Midbrain (tissue), 1 donor: ENCODE results near the gene MYZAP.

Source experiments
- DNase-seq: peaks from one replicate; lab custom pipeline; 2025; lab: John Stamatoyannopoulos, UW

The MYZAP gene

DNA sequence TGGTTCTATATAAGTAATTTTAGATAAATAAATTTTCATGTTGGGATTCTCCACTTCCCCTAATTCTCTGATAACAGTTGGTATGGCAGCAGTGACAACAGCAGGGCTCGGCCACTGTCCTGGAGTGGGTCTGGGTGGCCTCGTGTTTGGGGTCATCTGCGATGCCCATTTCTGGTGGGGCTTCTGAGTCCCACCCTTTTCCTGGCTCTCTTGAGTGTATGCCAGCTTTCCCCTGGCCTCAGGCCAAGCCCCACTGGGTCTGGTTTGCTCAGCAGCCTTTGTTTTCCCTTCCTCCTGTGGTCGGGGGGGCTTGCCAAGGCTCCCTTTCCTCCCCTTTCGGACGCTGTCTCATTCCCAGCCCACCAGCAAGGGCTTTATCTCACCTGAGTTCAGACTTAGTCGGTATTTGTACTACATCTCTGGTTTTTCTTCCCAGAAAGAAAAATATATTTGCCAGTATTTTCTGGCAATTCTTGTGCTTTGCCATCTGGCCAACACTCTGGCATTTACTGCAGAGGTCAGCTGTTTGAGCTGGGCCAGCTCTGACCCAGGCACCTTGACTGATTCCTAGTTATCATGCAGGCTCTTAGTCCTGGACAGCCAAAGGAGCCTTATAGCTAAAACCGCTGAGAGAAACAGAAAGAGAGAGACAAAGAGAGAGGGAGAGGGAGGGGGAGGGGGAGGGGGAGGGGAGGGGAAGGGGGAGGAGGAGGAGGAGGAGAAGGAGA lies 35.2 kb downstream of the MYZAP start:
- no peak for DNase-seq

GRCh38 chr15:57631386-57632110 lies 39.8 kb downstream of the MYZAP start:
- DNase-seq, result no peak

- no peak for DNase-seq
Measured at GRCh38 chr15:57634290-57634689, 42.6 kb downstream of the MYZAP start.

- peak; percentile 6 for DNase-seq
Measured at GRCh38 chr15:57635300-57635909, 43.7 kb downstream of the MYZAP start.

GRCh38 chr15:57637846-57638245 lies 46.1 kb downstream of the MYZAP start:
- no peak for DNase-seq

DNA sequence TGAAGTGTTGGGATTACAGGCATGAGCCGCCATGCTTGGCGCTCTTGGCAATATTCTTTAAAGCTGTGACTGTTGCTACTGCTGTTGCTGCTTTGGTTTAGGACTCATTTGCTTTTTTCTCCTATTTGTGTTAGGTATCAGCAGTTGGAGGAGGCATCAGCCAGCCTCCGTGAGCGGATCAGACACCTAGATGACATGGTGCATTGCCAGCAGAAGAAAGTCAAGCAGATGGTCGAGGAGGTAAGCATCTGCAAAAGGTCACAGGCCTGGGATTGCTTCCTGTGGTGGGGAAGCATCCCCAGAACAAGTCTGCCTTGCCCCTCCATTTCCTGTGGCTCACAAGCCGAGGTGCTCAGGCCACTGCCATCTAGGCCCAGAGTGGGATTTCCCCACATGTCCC lies 47.6 kb downstream of the MYZAP start:
- no peak for DNase-seq

DNA sequence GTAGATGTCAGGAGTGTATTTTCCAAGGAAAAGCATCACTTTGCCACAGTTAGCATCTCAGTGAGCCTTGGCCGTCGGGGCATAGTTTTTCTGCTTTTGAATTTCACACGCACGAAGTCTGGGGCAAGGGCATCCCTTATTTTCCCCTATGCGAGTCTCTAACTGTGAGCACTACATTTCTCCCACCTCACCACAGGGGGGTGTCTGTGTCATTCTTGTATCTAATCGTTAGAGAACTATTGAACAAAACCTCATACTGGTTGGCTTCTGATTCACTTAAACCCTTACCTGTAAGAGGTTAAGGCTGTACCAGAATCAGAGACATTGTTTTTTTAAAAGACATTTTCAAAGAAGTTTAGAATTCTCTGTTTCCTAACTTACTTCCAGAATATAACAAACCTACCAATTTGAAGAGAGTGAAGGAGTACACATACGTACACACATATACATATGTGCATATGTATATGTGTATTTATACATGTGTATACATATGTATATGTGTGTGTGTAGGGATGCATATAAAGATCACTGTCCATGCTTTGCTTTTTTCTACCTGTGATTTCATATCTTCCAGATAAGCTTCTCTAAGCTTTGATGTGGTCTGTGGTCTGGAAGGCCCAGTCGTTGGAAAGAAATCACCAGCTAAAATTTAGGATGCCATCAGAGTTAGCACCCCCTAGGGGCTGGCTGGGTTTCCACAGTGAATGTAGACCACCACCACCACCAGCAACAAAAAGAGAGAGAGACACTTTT lies 49.4 kb downstream of the MYZAP start:
- DNase-seq, result peak; percentile 54

- DNase-seq, result no peak
Measured at GRCh38 chr15:57643826-57644225, 52.1 kb downstream of the MYZAP start.

DNA sequence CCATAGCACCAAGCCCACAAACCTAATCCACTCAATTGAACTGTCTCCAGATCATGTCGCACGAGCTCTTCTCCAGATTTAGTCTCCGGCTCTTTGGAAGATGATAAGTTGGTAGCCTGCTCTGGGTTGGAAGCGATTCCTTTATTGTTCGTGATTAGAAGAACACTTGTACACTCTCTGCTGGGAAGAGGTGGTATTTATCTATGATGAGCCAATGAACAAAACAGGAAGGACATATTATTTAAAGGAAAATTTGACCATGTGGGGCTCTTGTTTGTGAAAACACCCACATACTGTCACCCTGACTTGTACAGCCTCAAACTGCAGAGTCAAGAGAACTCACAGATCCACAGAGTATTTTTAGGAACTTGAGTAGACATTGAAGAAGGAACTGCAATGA lies 54.4 kb downstream of the MYZAP start:
- no peak for DNase-seq

DNA sequence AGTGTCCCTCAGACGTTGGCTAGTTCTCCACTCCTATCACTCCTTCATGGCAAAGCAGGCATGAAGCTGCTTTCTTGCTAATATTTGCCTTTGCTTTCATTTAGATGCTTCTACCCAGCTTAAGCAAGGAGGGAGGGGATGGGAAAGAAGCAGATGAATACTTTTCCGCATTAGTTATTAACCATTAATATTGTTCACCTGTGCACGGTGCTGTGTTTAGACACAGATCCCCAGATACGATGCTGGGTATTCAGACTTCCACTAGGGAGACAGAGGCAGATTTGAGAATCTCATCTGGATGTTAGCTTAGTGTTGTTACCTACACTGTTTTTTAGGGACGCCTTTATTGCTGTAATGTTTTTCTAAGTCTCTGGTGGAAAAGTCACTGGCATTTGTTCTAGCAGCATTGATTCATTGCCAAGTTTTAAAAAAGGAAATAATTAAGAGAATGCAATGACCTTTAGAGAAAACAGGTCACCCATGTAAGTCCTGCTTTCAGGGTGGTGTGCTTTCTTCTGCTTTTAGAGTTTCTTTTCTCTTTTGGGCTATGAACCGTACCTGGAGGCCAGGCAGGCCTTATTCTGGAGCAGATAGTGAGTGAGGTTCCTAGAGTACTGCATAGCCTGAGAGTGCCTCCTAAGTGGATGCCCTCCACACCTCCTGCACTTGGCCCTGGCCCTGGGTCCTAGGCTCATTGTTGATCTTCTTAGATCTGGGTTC lies 55.5 kb downstream of the MYZAP start:
- DNase-seq, result no peak

GRCh38 chr15:57647791-57648130 lies 56.1 kb downstream of the MYZAP start:
- no peak for DNase-seq

DNA sequence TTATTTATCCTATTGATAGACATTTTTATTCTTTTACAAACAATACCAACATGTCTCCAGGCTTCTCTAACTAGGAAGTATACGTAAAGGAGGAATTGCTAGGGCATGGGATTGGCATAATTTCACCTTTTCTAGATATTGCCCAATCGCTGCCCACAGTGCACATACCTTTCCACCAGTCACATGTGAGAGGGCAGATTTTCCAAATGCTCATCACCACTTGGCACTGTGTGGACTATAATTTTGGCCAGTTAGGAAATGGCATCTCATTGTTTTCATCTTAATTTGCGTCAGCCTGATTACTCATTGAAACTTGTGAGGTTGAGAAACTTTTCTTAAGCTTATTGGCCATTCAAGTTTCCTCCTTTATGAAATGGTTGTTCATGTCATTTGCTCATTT lies 57.4 kb downstream of the MYZAP start:
- no peak for DNase-seq

DNA sequence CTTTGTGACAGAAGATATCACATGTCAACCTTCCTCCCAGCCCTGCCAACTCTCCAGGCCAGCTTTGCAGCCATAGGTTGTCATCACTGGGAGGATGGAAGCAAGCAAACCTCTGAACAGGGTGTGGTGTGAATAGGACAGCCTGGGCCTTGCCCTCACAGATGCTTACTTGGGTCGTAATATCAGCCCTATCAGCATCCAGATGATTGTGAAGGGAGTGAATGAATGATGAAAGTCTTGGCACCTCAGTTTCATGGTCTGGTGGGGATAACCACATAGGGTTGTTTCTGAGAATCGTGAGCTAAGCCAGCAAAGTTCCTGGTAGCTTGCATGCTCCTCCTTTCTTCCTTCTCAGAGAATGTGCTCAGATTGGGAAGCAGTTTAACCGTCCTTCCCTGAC lies 59.7 kb downstream of the MYZAP start:
- no peak for DNase-seq

DNA sequence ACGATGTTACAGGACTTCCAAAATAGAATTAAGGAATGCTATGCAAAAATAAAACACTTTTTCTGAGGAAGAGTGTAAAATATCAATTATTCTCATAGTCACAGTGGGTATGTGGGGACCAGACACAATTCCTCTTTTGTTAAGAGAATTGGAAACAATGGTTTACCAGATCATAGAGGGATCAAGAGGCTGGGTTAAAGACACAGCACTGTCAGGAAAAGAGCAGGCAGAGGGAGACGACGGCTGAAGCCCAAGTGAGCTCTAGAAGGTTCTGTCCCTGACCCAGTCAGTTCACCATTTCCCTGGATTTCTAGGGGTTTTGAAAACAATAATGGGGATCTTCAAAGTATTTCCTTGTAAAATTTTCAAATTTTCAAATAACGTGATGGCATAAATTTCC lies 60.8 kb downstream of the MYZAP start:
- DNase-seq, result peak; percentile 70

- no peak for DNase-seq
Measured at GRCh38 chr15:57654153-57654852, 62.6 kb downstream of the MYZAP start.

GRCh38 chr15:57655053-57655452 lies 63.3 kb downstream of the MYZAP start:
- no peak for DNase-seq

- DNase-seq, result no peak
Measured at GRCh38 chr15:57655809-57656208, 64.1 kb downstream of the MYZAP start.

GRCh38 chr15:57656434-57656833 lies 64.7 kb downstream of the MYZAP start:
- no peak for DNase-seq

GRCh38 chr15:57657619-57658018 lies 65.9 kb downstream of the MYZAP start:
- DNase-seq, result no peak

GRCh38 chr15:57662091-57662744 lies 70.5 kb downstream of the MYZAP start:
- no peak for DNase-seq

- DNase-seq, result no peak
Measured at GRCh38 chr15:57662802-57663201, 71.1 kb downstream of the MYZAP start.
